Measurements from ENCODE around the gene INO80E. TPM values are rescaled to one million over a fixed set of nuclear protein-coding genes. Genes with fewer than 3 reads are reported as not detected.

Gene INO80E
- polyA plus RNA-seq, 2 of the 4 experiments (the other 2 are of a cell fraction): 41.3 to 89.0 TPM

GRCh38 chr16:30052671-30053372 is 56.8 kb downstream of the INO80E start (continued):
- no peak for TF ChIP-seq KDM1A (IDR thresholded peaks at IDR 0.05; ENCODE audit: low read depth)
- no peak for TF ChIP-seq NR3C1 (IDR thresholded peaks at IDR 0.05)
- TF ChIP-seq, protein P1, sequence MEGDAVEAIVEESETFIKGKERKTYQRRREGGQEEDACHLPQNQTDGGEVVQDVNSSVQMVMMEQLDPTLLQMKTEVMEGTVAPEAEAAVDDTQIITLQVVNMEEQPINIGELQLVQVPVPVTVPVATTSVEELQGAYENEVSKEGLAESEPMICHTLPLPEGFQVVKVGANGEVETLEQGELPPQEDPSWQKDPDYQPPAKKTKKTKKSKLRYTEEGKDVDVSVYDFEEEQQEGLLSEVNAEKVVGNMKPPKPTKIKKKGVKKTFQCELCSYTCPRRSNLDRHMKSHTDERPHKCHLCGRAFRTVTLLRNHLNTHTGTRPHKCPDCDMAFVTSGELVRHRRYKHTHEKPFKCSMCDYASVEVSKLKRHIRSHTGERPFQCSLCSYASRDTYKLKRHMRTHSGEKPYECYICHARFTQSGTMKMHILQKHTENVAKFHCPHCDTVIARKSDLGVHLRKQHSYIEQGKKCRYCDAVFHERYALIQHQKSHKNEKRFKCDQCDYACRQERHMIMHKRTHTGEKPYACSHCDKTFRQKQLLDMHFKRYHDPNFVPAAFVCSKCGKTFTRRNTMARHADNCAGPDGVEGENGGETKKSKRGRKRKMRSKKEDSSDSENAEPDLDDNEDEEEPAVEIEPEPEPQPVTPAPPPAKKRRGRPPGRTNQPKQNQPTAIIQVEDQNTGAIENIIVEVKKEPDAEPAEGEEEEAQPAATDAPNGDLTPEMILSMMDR (IDR thresholded peaks at IDR 0.05): no peak
- no peak for TF ChIP-seq HES2 (IDR thresholded peaks at IDR 0.05)
- no peak for TF ChIP-seq RCOR1 (IDR thresholded peaks at IDR 0.05; ENCODE audit: low read depth, low read length)
- TF ChIP-seq KDM5A (IDR thresholded peaks at IDR 0.05): no peak
- TF ChIP-seq, protein P2, sequence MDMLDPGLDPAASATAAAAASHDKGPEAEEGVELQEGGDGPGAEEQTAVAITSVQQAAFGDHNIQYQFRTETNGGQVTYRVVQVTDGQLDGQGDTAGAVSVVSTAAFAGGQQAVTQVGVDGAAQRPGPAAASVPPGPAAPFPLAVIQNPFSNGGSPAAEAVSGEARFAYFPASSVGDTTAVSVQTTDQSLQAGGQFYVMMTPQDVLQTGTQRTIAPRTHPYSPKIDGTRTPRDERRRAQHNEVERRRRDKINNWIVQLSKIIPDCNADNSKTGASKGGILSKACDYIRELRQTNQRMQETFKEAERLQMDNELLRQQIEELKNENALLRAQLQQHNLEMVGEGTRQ (IDR thresholded peaks at IDR 0.05): no peak; the same call in 1 of the 2 replicates
- no peak for TF ChIP-seq SREBF2 (IDR thresholded peaks at IDR 0.05)
- TF ChIP-seq ZFP36 (IDR thresholded peaks at IDR 0.05; ENCODE audit: borderline replicate concordance, partially characterized antibody): no peak

GRCh38 chr16:30053376-30054015 is 57.5 kb downstream of the INO80E start:
- peak overlapping the region; percentile 81 for H3K4me3 ChIP-seq
- ATAC-seq (peak; percentile 23 to 42; a peak in 5 of 6 replicates), FAIRE-seq (no peak), DNase-seq (ENCODE audit: low read depth in 1 of 2, low spot score in 1 of 2) (no peak)
- 11% methylated on average over 17 of the region's 19 CpGs for WGBS (ENCODE audit: missing lambda C conversion rate)
- no peak for TF ChIP-seq ZC3H11A (IDR thresholded peaks at IDR 0.05)
- TF ChIP-seq HOXA7 (CRISPR knock-in tag; IDR thresholded peaks at IDR 0.05): no peak
- TF ChIP-seq ZSCAN20 (CRISPR knock-in tag; IDR thresholded peaks at IDR 0.05): no peak
- TF ChIP-seq BCL3 (IDR thresholded peaks at IDR 0.05): no peak
- ChIA-PET POLR2A (interaction anchor here (1.0 to 4.6 kb wide), 2 partner anchors 13 to 39 kb away, joined by 3 to 51 read pairs; partner anchors contain the start of gene ALDOA), CTCF (interaction anchor here (0.8 to 4.6 kb wide), 9 partner anchors 10 to 263 kb away, joined by 3 to 44 read pairs (median 3); partner anchors contain the start of genes ALDOA, KIF22 and TBX6)
- H3K4me1 ChIP-seq: peaks cover 22% of the 10 kb centered on the region
- H3K27ac ChIP-seq: peak overlapping the region; percentile 69 to 88
- H3K9me3 ChIP-seq: no peaks in the 10 kb centered on the region
- H3K4me2 ChIP-seq: peak overlapping the region; percentile 96

DNA sequence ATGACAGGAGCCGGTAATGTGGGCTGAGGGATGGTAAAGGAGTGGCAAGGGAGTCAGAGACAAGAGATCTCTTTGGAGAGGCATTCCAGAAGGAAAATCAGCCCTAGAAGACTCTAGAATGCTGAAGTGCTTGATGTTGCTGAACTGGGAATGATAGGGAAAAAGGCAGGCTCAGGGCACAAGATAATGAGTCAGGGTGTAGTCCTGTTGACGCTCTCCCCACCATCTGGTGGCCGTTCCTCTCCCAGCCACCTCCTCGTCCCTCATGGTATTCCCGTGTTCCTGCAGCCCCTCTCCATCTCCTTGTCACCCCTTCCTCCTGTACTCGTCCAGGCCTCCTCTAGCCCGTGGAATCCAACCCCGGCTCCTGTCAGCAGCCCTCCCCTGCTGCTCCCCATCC is 58.4 kb downstream of the INO80E start:
- DNase-seq (ENCODE audit: low read depth in 1 of 2, low spot score in 1 of 2) (no peak), FAIRE-seq (no peak), ATAC-seq (peak in 1 of 2 experiments; percentile 3; a peak in 2 of 6 replicates)
- 72% methylated on average over 8 of the region's 8 CpGs for WGBS (ENCODE audit: missing lambda C conversion rate)
- Histone ChIP-seq H3K4me3 (no peak overlapping the region), H3K27ac (peak overlapping the region in 1 of 2 experiments; percentile 88; a peak in 2 of 6 replicates), H3K9me3 (no peaks in the 10 kb centered on the region), H3K4me2 (peak overlapping the region; percentile 96), H3K4me1 (peaks cover 22% of the 10 kb centered on the region)
- CTCF ChIA-PET: interaction anchor here (0.9 to 7.3 kb wide), 11 partner anchors 11 to 356 kb away, joined by 3 to 44 read pairs (median 5); partner anchors contain the start of genes ALDOA, PPP4C, TBX6 and TLCD3B
- POLR2A ChIA-PET: interaction anchor here (1.3 to 4.6 kb wide), 2 partner anchors 10 to 12 kb away, joined by 3 to 51 read pairs; partner anchors contain the start of gene ALDOA
- no peak for TF ChIP-seq BHLHE40 (IDR thresholded peaks at IDR 0.05; ENCODE audit: low read depth, low read length)
- no peak for TF ChIP-seq PBX3 (IDR thresholded peaks at IDR 0.05)
- TF ChIP-seq NR3C1 (IDR thresholded peaks at IDR 0.05): no peak
- TF ChIP-seq FOXS1 (CRISPR knock-in tag; IDR thresholded peaks at IDR 0.05): no peak
- no peak for TF ChIP-seq ZC3H11A (IDR thresholded peaks at IDR 0.05)
- TF ChIP-seq GATA3 (IDR thresholded peaks at IDR 0.05; ENCODE audit: borderline replicate concordance): no peak
- TF ChIP-seq PHF8 (IDR thresholded peaks at IDR 0.05; ENCODE audit: borderline replicate concordance, low read depth): no peak
- no peak for TF ChIP-seq EHMT2 (IDR thresholded peaks at IDR 0.05; ENCODE audit: low read depth)
- TF ChIP-seq HOXB13 (CRISPR knock-in tag; IDR thresholded peaks at IDR 0.05; ENCODE audit: low read depth): no peak
- TF ChIP-seq E2F6 (IDR thresholded peaks at IDR 0.05; ENCODE audit: borderline replicate concordance, low read depth): no peak
- no peak for TF ChIP-seq EP300 (IDR thresholded peaks at IDR 0.05)
- TF ChIP-seq TP53 (CRISPR knock-in tag; IDR thresholded peaks at IDR 0.05): no peak
- no peak for TF ChIP-seq TFCP2L1 (CRISPR knock-in tag; IDR thresholded peaks at IDR 0.05)
- TF ChIP-seq EHF (CRISPR knock-in tag; IDR thresholded peaks at IDR 0.05): no peak
- TF ChIP-seq RCOR1 (IDR thresholded peaks at IDR 0.05; ENCODE audit: low read depth, low read length): no peak
- TF ChIP-seq, protein P2 (IDR thresholded peaks at IDR 0.05): no peak
- no peak for TF ChIP-seq RFX5 (IDR thresholded peaks at IDR 0.05)
- TF ChIP-seq CHD2 (IDR thresholded peaks at IDR 0.05; ENCODE audit: low read length, partially characterized antibody): no peak

Measured in A549 (cell line).